BLaER1 (cell line): ENCODE data around the gene TAS2R39.
"Not testable (repeated sequence)": the region's sequence is repeated elsewhere in the genome, so short reads cannot be mapped to it uniquely, and the experiment has no call there.

Experiments
- H3K27ac ChIP-seq: shearing (Covaris generic); formaldehyde crosslinking; 2 replicates; pipeline ENCODE4 v1.8.1; 2022
- H3K27me3 ChIP-seq: shearing (Covaris generic); formaldehyde crosslinking; 2 replicates; pipeline ENCODE4 v1.8.1; 2022
- H3K36me3 ChIP-seq: shearing (Covaris generic); formaldehyde crosslinking; 2 replicates; pipeline ENCODE4 v1.8.1; 2022
- H3K4me1 ChIP-seq: shearing (Covaris generic); formaldehyde crosslinking; 2 replicates; pipeline ENCODE4 v1.8.1; 2022
- H3K4me2 ChIP-seq: shearing (Covaris generic); formaldehyde crosslinking; 2 replicates; pipeline ENCODE4 v1.8.1; 2022
- H3K4me3 ChIP-seq: shearing (Covaris generic); formaldehyde crosslinking; 2 replicates; pipeline ENCODE4 v1.8.1; 2022
- H3K9ac ChIP-seq: shearing (Covaris generic); formaldehyde crosslinking; 2 replicates; pipeline ENCODE4 v1.8.1; 2022
- H3K9me3 ChIP-seq: shearing (Covaris generic); formaldehyde crosslinking; 2 replicates; pipeline ENCODE4 v1.8.1; 2022
- H4K20me1 ChIP-seq: shearing (Covaris generic); formaldehyde crosslinking; 2 replicates; pipeline ENCODE4 v1.8.1; 2022
- Cebpa-rat ChIP-seq: shearing (Covaris generic); IDR thresholded peaks from 2 replicates; pipeline ENCODE4 v1.8.1; 2022

TAS2R39 gene

DNA sequence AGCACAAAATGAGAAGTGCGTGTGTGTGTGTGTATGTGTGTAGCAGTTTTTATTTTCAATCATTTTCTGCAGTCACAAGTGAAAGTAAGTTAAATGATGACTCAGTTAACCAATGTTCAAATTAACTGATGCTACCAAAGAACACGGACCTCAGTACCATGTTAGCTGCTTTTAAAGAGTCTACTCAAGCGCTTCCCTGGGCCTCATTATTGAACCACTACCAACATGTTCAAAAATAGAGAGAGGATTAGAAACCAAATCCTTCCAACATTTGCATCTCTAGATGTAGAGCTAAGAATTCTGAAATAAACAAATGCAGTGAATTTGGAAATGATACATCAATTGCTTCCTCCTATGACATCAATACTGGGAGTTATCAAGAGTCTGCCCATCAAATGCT lies at the start of gene TAS2R39:
Gene TAS2R39 (plus strand): TSS at position 396 of the 400 bp plus-strand sequence. CDS start 0 bp downstream, at position 396.
- no peaks in the 10 kb centered on the region for H3K4me1 ChIP-seq
- H3K36me3 ChIP-seq = no peaks in the 10 kb centered on the region
- no peak within 1 kb of the TSS for H3K9ac ChIP-seq
- TF ChIP-seq Cebpa-rat = no peak
- H3K4me2 ChIP-seq = no peak within 1 kb of the TSS
- H3K27ac ChIP-seq = no peak within 1 kb of the TSS
- H4K20me1 ChIP-seq = no peaks in the 10 kb centered on the region
- no peak within 1 kb of the TSS for H3K4me3 ChIP-seq
- H3K27me3 ChIP-seq = no peaks in the 10 kb centered on the region
- H3K9me3 ChIP-seq = peaks cover 13% of the 10 kb centered on the region

DNA sequence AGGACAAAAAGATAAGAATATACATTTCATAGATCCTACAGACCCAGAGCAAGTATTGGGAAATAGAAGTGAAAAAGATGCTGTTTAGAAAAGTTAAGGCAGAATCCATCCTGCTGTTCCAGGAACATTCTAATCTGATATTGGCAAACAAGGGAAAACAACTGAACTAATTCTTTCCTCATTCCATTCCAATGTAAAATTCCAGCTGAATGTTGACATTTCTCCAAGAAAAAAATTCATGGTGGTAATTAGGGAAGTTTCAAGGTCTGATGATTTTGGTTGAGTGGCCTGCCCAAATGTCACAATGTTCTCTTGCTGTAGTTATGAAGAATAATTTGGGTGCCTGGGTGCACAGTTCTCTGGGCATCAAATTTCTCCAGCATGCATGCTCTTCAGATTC lies 36.1 kb upstream of the TAS2R39 start:
- Histone ChIP-seq H3K9me3 (no peaks in the 10 kb centered on the region), H3K36me3 (no peaks in the 10 kb centered on the region), H3K4me3 (no peak overlapping the region), H3K27ac (no peak overlapping the region), H3K27me3 (no peaks in the 10 kb centered on the region), H4K20me1 (no peaks in the 10 kb centered on the region), H3K4me1 (no peaks in the 10 kb centered on the region), H3K4me2 (no peak overlapping the region), H3K9ac (no peak overlapping the region)
- TF ChIP-seq Cebpa-rat = no peak

DNA sequence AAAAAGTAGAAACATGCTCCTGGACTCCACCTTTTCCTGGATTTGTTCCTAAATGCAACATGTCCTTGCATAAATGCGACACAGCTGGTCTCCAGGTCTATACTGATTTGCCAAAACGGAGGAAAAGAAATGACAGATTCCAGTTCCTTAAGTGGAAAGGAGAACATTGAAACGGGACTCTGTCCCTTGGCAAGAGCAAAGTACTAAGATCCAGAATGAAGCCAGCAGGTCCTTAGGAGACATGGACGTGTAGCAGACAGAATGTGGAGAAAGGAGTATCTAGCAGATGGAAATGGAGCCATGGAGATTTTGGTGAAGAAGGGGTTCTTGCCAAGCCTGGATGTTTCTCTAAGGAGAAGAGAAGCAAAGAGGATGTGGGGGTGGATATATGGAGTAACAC lies 35.2 kb upstream of the TAS2R39 start:
- no peaks in the 10 kb centered on the region for H3K36me3 ChIP-seq
- H3K4me1 ChIP-seq = no peaks in the 10 kb centered on the region
- no peak overlapping the region for H3K4me3 ChIP-seq
- no peak overlapping the region for H3K4me2 ChIP-seq
- TF ChIP-seq Cebpa-rat = no peak
- H3K9me3 ChIP-seq = no peaks in the 10 kb centered on the region
- no peaks in the 10 kb centered on the region for H3K27me3 ChIP-seq
- H3K9ac ChIP-seq = no peak overlapping the region
- no peak overlapping the region for H3K27ac ChIP-seq
- H4K20me1 ChIP-seq = no peaks in the 10 kb centered on the region

DNA sequence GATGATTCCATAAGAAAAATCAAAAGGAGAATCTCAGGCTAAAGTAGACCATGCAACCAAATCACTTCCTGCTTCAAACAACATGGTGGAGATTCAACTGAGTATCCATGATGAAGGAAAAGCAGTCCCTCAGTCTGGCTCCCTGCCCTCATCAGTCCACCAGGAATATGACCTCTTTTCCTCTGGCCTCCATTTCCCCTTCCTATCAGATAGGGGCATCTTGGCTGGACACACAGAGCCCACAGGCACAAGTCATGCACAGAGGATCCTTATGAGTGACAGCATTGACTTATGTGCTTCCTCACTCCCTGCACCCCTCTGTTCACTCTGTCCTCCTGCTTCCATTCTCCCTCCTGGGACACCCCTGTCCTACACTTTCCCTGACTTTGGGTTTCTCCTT lies 34.6 kb upstream of the TAS2R39 start:
- Histone ChIP-seq H3K36me3 (no peaks in the 10 kb centered on the region), H3K4me1 (no peaks in the 10 kb centered on the region)
- TF ChIP-seq Cebpa-rat = no peak

DNA sequence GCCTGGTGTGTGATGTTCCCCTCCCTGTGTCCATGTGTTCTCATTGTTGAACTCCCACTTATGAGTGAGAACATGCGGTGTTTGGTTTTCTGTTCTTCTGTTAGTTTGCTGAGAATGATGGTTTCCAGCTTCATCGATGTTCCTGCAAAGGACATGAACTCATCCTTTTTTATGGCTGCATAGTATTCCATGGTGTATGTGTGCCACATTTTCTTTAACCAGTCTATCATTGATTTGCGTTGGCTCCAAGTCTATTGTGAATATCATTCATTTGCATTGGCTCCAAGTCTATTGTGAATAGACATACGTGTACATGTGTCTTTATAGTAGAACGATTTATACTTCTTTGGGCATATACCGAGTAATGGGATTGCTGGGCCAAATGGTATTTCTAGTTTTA lies 32.5 kb upstream of the TAS2R39 start:
- not testable (repeated sequence) for H3K4me3 ChIP-seq, H3K4me1 ChIP-seq, H4K20me1 ChIP-seq, H3K9me3 ChIP-seq, H3K9ac ChIP-seq, H3K4me2 ChIP-seq, H3K36me3 ChIP-seq, H3K27ac ChIP-seq, H3K27me3 ChIP-seq

More for the DNA sequence above, 34.6 kb upstream of the TAS2R39 start:
- Histone ChIP-seq H3K4me3 (no peak overlapping the region), H3K9ac (no peak overlapping the region), H3K4me2 (no peak overlapping the region), H3K27me3 (no peaks in the 10 kb centered on the region), H4K20me1 (no peaks in the 10 kb centered on the region), H3K27ac (no peak overlapping the region), H3K9me3 (no peaks in the 10 kb centered on the region)

DNA sequence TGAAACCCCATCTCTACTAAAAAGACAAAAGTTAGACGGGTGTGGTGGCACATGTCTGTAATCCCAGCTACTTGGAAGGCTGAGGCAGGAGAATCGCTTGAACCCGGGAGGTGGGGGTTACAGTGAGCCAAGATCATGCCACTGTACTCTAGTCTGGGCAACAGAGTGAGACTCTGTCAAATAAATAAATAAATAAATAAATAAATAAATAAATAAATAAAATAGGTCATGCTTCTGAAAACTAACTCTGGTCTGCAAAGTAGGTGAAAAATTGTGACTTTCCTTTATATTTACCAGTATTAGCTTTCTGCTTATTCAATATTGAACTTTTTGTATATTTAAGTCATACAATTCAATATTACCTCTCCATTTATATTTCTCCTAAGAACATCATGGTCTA lies 24.6 kb upstream of the TAS2R39 start:
- H3K27me3 ChIP-seq = not testable (repeated sequence)

DNA sequence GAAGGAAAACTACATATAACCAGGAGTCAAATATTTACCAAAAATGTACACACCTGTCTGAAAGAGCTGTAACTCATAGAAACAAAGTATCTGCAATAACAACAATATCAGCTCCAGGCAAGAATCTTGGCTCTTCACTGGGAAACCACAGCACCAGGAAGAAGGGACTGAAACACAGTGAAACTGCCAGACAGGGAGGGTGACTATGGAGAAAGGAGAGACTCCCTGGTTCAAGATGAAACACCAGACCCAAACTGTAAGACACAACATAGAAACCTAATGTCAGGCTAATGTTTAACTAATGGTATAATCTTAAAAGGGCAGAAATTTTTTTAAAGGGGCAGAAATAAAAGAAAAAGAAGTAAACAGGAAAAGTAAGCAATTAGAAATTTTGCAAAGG lies 11.5 kb upstream of the TAS2R39 start:
- TF ChIP-seq Cebpa-rat = no peak
- H3K4me2 ChIP-seq = no peak overlapping the region
- peaks cover 5% of the 10 kb centered on the region for H3K9me3 ChIP-seq
- H3K27me3 ChIP-seq = no peaks in the 10 kb centered on the region
- H4K20me1 ChIP-seq = no peaks in the 10 kb centered on the region
- H3K4me1 ChIP-seq = no peaks in the 10 kb centered on the region
- H3K9ac ChIP-seq = no peak overlapping the region
- no peak overlapping the region for H3K4me3 ChIP-seq
- no peaks in the 10 kb centered on the region for H3K36me3 ChIP-seq
- H3K27ac ChIP-seq = no peak overlapping the region

More for the DNA sequence above, 24.6 kb upstream of the TAS2R39 start:
- not testable (repeated sequence) for H3K4me1 ChIP-seq, H4K20me1 ChIP-seq, H3K27ac ChIP-seq, H3K4me3 ChIP-seq, H3K9ac ChIP-seq, H3K9me3 ChIP-seq, H3K36me3 ChIP-seq, H3K4me2 ChIP-seq

DNA sequence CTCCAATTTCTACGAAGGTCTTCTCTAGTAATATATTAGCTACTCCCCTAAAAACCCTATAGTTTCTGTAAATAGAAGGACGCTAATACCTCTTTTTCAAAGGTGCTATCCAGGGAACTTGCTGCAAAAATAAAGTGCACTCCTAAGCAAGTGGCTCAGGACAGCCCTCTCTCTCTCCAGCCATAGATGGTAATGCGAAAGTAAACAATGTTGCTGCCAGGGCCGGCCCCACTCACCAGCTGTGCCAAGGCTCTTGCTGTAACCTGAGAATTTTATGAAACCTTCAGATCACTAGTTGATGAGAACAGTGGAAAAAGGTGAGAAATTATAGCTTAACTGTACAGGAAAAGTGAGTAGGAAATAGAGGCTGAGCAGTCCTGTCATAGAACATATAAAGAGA lies 10.9 kb upstream of the TAS2R39 start:
- peaks cover 12% of the 10 kb centered on the region for H3K9me3 ChIP-seq
- no peak overlapping the region for H3K4me2 ChIP-seq
- H3K36me3 ChIP-seq = no peaks in the 10 kb centered on the region
- H4K20me1 ChIP-seq = no peaks in the 10 kb centered on the region
- H3K27me3 ChIP-seq = no peaks in the 10 kb centered on the region
- TF ChIP-seq Cebpa-rat = no peak
- H3K27ac ChIP-seq = no peak overlapping the region
- H3K4me1 ChIP-seq = no peaks in the 10 kb centered on the region
- H3K4me3 ChIP-seq = no peak overlapping the region
- no peak overlapping the region for H3K9ac ChIP-seq

DNA sequence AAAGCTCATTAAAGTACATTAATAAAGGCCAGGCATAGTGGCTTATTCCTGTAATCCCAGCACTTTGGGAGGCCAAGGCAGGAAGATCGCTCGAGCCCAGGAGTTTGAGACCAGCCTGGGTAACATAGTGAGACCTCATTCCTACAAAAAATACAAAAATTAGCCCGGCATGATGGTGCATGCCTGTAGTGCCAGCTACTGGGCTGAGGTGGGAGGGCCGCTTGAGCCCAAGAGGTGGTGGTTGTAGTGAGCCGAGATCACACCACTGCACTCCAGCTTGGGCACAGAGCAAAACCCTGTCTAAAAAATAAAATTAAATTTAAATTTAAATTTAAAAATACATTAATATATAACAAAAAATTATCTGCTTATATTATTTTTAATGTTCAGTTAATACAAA lies 7.1 kb upstream of the TAS2R39 start:
- no peaks in the 10 kb centered on the region for H3K4me1 ChIP-seq
- H4K20me1 ChIP-seq = no peaks in the 10 kb centered on the region
- no peaks in the 10 kb centered on the region for H3K36me3 ChIP-seq
- no peak for TF ChIP-seq Cebpa-rat
- H3K9me3 ChIP-seq = peaks cover 32% of the 10 kb centered on the region
- no peak overlapping the region for H3K4me3 ChIP-seq
- no peak overlapping the region for H3K9ac ChIP-seq
- H3K27ac ChIP-seq = no peak overlapping the region
- no peaks in the 10 kb centered on the region for H3K27me3 ChIP-seq
- H3K4me2 ChIP-seq = no peak overlapping the region

DNA sequence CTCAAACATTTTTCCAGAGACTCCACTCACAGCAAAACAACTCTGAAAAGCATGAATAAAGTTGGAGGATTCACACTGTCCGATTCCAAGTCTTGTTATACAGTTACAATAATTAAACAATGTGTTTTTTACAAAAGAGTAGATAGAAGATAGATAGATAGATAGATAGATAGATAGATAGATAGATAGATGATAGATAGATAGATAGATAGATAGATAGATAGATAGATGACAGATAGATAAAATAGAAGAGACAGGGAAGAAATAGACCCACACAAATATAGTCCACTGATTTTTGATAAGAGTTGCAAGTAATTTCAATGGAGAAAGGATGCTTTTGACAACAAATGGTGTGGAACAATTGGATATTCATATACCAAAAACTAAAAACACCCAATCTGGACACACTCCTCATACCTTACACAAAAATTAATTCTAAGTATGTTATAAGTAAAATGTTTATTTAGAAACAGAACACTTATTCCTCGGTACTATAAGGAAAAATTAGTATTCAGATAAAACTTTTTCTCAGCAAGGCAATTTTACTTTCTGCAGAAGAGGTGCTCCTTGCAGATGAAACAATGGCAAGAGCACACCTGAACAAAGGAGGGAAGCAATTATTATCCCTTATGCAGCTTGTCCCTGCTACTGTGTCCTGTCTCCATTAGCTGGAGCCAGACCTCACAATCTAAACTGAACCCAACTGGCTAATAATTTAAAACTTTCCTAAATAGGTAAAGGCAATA lies 5.7 kb upstream of the TAS2R39 start:
- Histone ChIP-seq H3K4me1 (no peaks in the 10 kb centered on the region), H3K27me3 (no peaks in the 10 kb centered on the region), H3K4me2 (no peak overlapping the region), H3K4me3 (no peak overlapping the region), H3K27ac (no peak overlapping the region), H4K20me1 (no peaks in the 10 kb centered on the region), H3K9ac (no peak overlapping the region), H3K9me3 (peaks cover 32% of the 10 kb centered on the region), H3K36me3 (no peaks in the 10 kb centered on the region)
- no peak for TF ChIP-seq Cebpa-rat

DNA sequence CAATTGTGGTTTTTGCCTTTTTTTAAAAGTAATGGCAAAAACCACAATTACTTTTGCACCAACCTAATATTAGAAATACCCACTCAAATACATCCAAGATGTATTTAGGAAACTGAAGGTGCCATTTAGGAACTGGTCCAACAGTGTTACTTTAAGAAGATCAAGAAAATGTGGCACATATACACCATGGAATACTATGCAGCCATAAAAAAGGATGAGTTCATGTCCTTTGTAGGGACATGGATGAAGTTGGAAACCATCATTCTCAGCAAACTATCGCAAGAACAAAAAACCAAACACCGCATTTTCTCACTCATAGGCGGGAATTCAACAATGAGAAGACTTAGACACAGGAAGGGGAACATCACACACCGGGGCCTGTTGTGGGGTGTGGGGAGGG lies 2.4 kb upstream of the TAS2R39 start:
- H3K4me1 ChIP-seq, H3K4me2 ChIP-seq, H4K20me1 ChIP-seq, H3K27me3 ChIP-seq, H3K27ac ChIP-seq, H3K9ac ChIP-seq, H3K36me3 ChIP-seq, H3K4me3 ChIP-seq: not testable (repeated sequence)
- H3K9me3 ChIP-seq = peaks cover 32% of the 10 kb centered on the region
